Colonic mucosa (tissue), 4 donors: ENCODE data around the gene FANCI. TPM values are rescaled to one million over a fixed set of nuclear protein-coding genes. Genes with fewer than 3 reads are reported as not detected.

Experiments used
- DNase-seq: peaks from one replicate; pipeline ENCODE4 v3.0.0-alpha.2; 2020
- H3K27ac ChIP-seq: fragments of 200-600 bp; one replicate; pipeline ENCODE4 v1.8.0; 2021
- H3K27me3 ChIP-seq: fragments of 200-600 bp; one replicate; pipeline ENCODE4 v1.8.0; 2021
- H3K36me3 ChIP-seq: fragments of 200-600 bp; one replicate; pipeline ENCODE4 v1.8.0; 2021
- H3K4me1 ChIP-seq: fragments of 200-600 bp; one replicate; pipeline ENCODE4 v1.8.0; 2021; ENCODE audit warnings: mild to moderate bottlenecking
- H3K4me3 ChIP-seq: fragments of 200-600 bp; one replicate; pipeline ENCODE4 v1.8.0; 2021
- H3K9ac ChIP-seq, 2 donors: one replicate each; pipeline ENCODE4 v1.7.0; 2013; ENCODE audit warnings: control low read depth in 2 of 2, low read depth in 2 of 2, low read length in 2 of 2
- H3K9me3 ChIP-seq: fragments of 200-600 bp; one replicate; pipeline ENCODE4 v1.8.0; 2021
- intact Hi-C: fragments of 100-400 bp; cut with DNase I; formaldehyde crosslinking; loops from one replicate; pipeline ENCODE4 v1.14.1; 2022
- total RNA-seq, 2 donors: library from RNA; stranded (reverse); fragmentation: NEBNext Ultra II Directional in 1 of 2; extraction: Animal tissue kit (Norgen Biotek cat#: 25700) in 1 of 2; gene quantifications; one replicate each; pipeline ENCODE4 v1.2.1, GENCODE V29; 2021
- TF ChIP-seq, protein P1 (sequence below): fragments of 200-600 bp; IDR thresholded peaks from one replicate; pipeline ENCODE4 v1.8.0; 2022; ENCODE audit warnings: antibody characterized with exemption, mild to moderate bottlenecking
- donor health status: healthy.
- donor health status: DM: no; HTN: no; CAD: no.
- donor health status: DM: no; HTN: no; CAD: no.

Gene FANCI
- 10 to 100 TPM; 19.9 to 76.9 TPM for total RNA-seq

DNA sequence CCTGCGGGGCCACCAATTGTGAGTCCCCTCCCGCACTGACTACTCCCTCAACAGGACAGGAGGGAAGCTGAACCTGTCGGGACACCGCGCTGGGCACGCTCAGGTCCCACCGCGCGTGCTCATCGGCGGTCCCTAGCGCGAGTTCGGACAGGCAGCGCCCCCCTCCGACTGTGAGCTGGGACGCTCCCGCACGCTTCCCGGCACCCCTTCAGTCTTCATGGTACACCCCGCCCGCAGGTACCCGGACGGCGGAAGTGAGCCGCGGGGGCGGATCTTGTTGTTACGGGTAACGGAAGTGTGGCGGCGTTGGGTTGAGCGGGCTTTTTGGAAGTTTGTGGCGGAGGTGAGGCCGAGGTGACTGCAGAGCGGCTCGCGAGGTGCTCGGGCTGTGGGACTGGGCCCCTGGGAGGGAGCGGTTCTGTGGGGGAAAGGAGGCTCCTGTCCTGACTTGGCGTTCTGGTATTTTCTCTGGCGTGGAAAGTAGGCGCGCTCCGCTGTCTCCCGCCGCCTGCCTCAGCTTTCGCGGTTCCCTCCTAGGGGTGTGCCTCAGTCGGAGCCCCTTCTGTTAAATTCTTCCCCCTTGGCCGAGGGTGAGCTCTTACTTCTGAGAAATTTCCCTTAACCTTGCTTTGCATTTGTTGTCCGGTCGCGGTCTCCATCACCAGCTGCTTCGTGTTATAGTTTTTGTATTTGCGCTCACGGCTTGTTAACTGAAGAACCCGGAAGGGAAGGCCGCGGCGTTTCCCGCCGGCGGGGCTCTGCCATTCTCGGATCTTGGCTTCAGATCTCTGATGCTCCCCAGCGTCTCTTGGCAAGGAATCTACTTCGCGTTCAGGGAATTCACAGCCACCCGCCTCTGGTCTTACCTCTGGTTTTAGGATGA lies at the start of gene FANCI:
FANCI (plus strand) TSS at position 289 of the 883 bp plus-strand sequence. CDS start 3,669 bp downstream, outside the sequence.
- H3K4me3 ChIP-seq: peak within 1 kb of the TSS; percentile 66
- TF ChIP-seq, protein P1, sequence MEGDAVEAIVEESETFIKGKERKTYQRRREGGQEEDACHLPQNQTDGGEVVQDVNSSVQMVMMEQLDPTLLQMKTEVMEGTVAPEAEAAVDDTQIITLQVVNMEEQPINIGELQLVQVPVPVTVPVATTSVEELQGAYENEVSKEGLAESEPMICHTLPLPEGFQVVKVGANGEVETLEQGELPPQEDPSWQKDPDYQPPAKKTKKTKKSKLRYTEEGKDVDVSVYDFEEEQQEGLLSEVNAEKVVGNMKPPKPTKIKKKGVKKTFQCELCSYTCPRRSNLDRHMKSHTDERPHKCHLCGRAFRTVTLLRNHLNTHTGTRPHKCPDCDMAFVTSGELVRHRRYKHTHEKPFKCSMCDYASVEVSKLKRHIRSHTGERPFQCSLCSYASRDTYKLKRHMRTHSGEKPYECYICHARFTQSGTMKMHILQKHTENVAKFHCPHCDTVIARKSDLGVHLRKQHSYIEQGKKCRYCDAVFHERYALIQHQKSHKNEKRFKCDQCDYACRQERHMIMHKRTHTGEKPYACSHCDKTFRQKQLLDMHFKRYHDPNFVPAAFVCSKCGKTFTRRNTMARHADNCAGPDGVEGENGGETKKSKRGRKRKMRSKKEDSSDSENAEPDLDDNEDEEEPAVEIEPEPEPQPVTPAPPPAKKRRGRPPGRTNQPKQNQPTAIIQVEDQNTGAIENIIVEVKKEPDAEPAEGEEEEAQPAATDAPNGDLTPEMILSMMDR: no peak
- no peaks in the 10 kb centered on the region for H3K36me3 ChIP-seq
- DNase-seq: peak; percentile 98
- H3K27me3 ChIP-seq: no peaks in the 10 kb centered on the region
- H3K9me3 ChIP-seq: no peaks in the 10 kb centered on the region
- H3K4me1 ChIP-seq: no peaks in the 10 kb centered on the region
- H3K9ac ChIP-seq: peak within 1 kb of the TSS; percentile 64 to 93
- H3K27ac ChIP-seq: no peak within 1 kb of the TSS
- intact Hi-C loops: loop anchor here (5.0 kb wide), 1 partner anchor 37 kb away; no protein-coding TSS in a partner anchor

DNA sequence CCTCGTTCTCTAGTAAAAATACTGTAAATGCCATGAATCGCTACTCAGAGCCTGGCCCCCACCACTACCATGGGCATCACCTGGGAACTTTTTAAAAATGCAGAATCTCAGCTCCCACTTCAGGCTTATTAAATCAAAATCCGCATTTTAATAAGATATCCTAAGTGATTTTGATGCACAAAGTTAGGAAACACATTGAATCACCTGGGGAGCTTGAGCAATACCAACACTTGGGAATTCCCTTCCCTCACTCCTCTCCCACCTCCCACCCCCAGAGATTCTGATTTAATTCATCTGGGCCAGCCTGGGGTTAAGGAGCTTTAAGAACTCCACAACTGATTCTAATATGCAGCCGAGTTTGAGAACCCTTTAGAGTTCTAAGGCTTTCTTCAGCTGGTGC lies 49.2 kb upstream of the FANCI start:
- TF ChIP-seq, protein P1: no peak
- peaks cover 8% of the 10 kb centered on the region for H3K4me1 ChIP-seq
- no peaks in the 10 kb centered on the region for H3K27me3 ChIP-seq
- H3K36me3 ChIP-seq: no peaks in the 10 kb centered on the region
- intact Hi-C loops: no loop called here
- no peak overlapping the region for H3K9ac ChIP-seq
- H3K4me3 ChIP-seq: no peak overlapping the region
- H3K27ac ChIP-seq: no peak overlapping the region
- no peaks in the 10 kb centered on the region for H3K9me3 ChIP-seq
- no peak for DNase-seq

DNA sequence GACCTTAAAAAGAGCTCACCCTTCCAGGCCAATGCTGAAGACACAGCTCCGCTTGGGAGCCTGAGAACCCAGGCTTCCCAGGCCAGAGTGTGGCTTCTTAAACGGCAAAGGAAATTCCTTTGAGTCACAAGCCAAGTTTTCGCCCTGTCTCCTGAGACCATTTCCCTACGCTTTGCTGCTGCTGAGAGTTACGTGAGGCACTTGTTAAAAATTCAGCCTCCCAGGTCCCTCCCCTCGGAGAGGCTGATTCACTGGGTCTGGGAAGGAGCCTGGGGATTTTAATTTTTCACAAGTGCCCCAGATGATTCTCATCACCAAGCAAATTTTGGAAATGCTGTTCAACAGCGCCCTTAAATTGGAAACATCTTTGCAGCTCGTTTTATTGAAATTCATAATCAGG lies 47.9 kb upstream of the FANCI start:
- Histone ChIP-seq H3K9me3 (no peaks in the 10 kb centered on the region), H3K4me3 (no peak overlapping the region), H3K9ac (no peak overlapping the region), H3K4me1 (peaks cover 8% of the 10 kb centered on the region), H3K36me3 (no peaks in the 10 kb centered on the region), H3K27me3 (no peaks in the 10 kb centered on the region), H3K27ac (no peak overlapping the region)
- no peak for DNase-seq
- intact Hi-C loops: no loop called here
- TF ChIP-seq, protein P1: no peak

- Histone ChIP-seq H3K4me3 (no peak overlapping the region), H3K9ac (no peak overlapping the region), H3K9me3 (no peaks in the 10 kb centered on the region), H3K4me1 (peaks cover 8% of the 10 kb centered on the region), H3K27ac (no peak overlapping the region), H3K27me3 (no peaks in the 10 kb centered on the region), H3K36me3 (no peaks in the 10 kb centered on the region)
- DNase-seq: no peak
- intact Hi-C loops: no loop called here
- TF ChIP-seq, protein P1: no peak
Measured at GRCh38 chr15:89196241-89196640, 47.5 kb upstream of the FANCI start.

DNA sequence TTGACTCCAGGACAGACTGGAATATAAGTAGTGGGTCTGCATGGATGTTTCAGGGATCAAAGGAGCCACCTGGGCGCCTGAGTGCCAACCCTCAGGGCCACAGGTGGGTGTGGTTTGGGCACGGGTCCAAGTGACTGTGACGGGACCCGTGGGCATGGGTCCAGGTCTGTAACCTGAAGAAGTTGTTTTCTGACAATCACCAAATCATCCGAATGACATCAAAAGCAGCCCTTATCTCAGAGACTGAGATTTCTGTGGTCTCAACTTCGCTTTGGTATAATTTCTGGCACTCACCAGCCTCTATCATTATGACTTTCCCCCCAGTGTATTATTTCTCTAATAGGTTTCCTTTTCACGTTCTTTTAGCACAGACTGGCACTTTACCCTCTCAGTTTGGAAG lies 46.8 kb upstream of the FANCI start:
- Histone ChIP-seq H3K4me3 (no peak overlapping the region), H3K9ac (no peak overlapping the region), H3K36me3 (no peaks in the 10 kb centered on the region), H3K27me3 (no peaks in the 10 kb centered on the region), H3K4me1 (peaks cover 8% of the 10 kb centered on the region), H3K9me3 (no peaks in the 10 kb centered on the region), H3K27ac (no peak overlapping the region)
- TF ChIP-seq, protein P1: no peak
- peak; percentile 59 for DNase-seq
- intact Hi-C loops: no loop called here
